Measurements from ENCODE around the gene CPM. TPM values are rescaled to one million over a fixed set of nuclear protein-coding genes. Genes with fewer than 3 reads are reported as not detected.
A peak's percentile ranks its signal among the peaks of the same experiment; 100 is the strongest.
"Not testable (repeated sequence)": the region's sequence is repeated elsewhere in the genome, so short reads cannot be mapped to it uniquely, and the experiment has no call there.

CPM gene
- total and polyA plus RNA-seq, 10 of the 15 experiments (the other 5 are each of a cell fraction or from before 2014, with no cell fraction given): 0.06 to 1.7 (median 0.41) TPM

DNA sequence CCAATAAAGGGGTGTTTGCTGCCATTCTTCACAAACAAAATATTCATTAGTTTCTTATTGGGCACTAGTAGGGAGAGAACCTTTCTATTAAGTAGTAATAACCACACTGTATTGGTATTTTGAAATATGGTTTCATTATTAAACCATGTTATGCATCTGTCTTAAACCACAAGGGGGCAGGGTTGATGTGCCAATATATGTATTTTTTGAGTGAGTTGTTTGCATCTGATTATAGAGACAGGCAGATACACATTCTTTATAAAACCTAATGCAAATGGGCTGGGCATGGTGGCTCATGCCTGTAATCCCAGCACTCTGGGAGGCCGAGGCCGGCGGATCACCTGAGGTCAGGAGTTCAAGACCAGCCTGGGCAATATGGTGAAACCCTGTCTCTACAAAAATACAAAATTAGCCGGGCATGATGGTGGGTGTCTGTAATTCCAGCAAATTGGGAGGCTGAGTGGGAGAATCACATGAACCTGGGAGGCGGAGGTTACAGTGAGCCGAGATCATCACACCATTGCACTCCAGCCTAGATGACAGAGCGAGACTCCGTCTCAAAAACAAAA is 69.0 kb downstream of the CPM start:
- H3K27ac ChIP-seq (ENCODE audit: control insufficient read depth, insufficient read depth); H2AFZ ChIP-seq (ENCODE audit: control insufficient read depth, low read depth, low read length); H3K27me3 ChIP-seq (replicated peaks in 1 of 2; ENCODE audit: control insufficient read depth in 2 of 2, insufficient read depth in 2 of 2, low read length in 1 of 2); H4K20me1 ChIP-seq (ENCODE audit: control insufficient read depth, insufficient read depth); H3K9me3 ChIP-seq (replicated peaks; ENCODE audit: control insufficient read depth, insufficient read depth, low read length); DNase-seq (ENCODE audit: low read depth, low spot score); in situ Hi-C loops (cut with MboI); H3K79me2 ChIP-seq (ENCODE audit: control insufficient read depth, insufficient read depth, low read length); H3K36me3 ChIP-seq (ENCODE audit: control insufficient read depth in 2 of 2, insufficient read depth in 2 of 2, low read length in 1 of 2); H3K4me1 ChIP-seq (ENCODE audit: control insufficient read depth, insufficient read depth, low read length); FAIRE-seq; POLR2A ChIA-PET; H3K4me2 ChIP-seq (ENCODE audit: control insufficient read depth, insufficient read depth); BruUV-seq (replicated peaks); H3K4me3 ChIP-seq; H3K9ac ChIP-seq (ENCODE audit: control insufficient read depth, insufficient read depth, low read length): not testable (repeated sequence)
- TF ChIP-seq SMC3 (IDR thresholded peaks at IDR 0.05; ENCODE audit: borderline replicate concordance, low read length) (peak; percentile 63; the same call in 1 of the 2 replicates), CTCF (IDR thresholded peaks at IDR 0.05 in 2 of 3, conservative IDR thresholded peaks at IDR 0.05 in 1 of 3; ENCODE audit: control insufficient read depth in 2 of 3, extremely low read depth in 1 of 3, insufficient read depth in 1 of 3, low read depth in 3 of 3, low read length in 3 of 3) (peak; percentile 47 to 61 (median 47); a peak in 5 of 6 replicates), RUNX3 (IDR thresholded peaks at IDR 0.05; ENCODE audit: low read length) (peak; percentile 35; the same call in 1 of the 2 replicates), RAD21 (IDR thresholded peaks at IDR 0.05; ENCODE audit: insufficient read depth, low read depth, low read length) (peak; percentile 66)
- ChIA-PET CTCF (interaction anchor here (2.1 to 5.5 kb wide), 2 partner anchors 206 to 210 kb away, joined by 7 to 45 read pairs; no protein-coding TSS in a partner anchor), RAD21 (ENCODE audit: unreplicated experiment) (interaction anchor here (1.3 to 1.5 kb wide), 2 partner anchors 34 to 206 kb away, joined by 3 to 6 read pairs; no protein-coding TSS in a partner anchor), SMC1A (ENCODE audit: uncharacterized antibody, unreplicated experiment) (interaction anchor here (0.7 to 3.2 kb wide), 2 partner anchors 43 to 206 kb away, joined by 3 to 12 read pairs; no protein-coding TSS in a partner anchor)
- intact Hi-C loops (cut with micrococcal nuclease; ENCODE audit: unreplicated experiment): loop anchor here (1.0 to 10.0 kb wide), 2 partner anchors 206 to 391 kb away; no protein-coding TSS in a partner anchor
- ATAC-seq: peak; percentile 86
- 34% methylated on average over 8 of the region's 8 CpGs for WGBS (ENCODE audit: insufficient coverage, insufficient replicate concordance, low lambda C conversion rate, missing lambda C conversion rate)

Data from GM12878 (cell line).